ENCODE results near the gene XYLB. TPM values are rescaled to one million over a fixed set of nuclear protein-coding genes. Genes with fewer than 3 reads are reported as not detected.

Gene XYLB
- total RNA-seq, 2 donors from 2014 or later = 4.9 TPM

GRCh38 chr3:38372214-38372601 is 25.6 kb downstream of the XYLB start:
- intact Hi-C loops (cut with DNase I) = no loop called here
- DNase-seq (ENCODE audit: low spot score) = no peak
- no peaks in the 10 kb centered on the region for H3K36me3 ChIP-seq
- no peak overlapping the region for H3K27ac ChIP-seq
- no peaks in the 10 kb centered on the region for H3K4me1 ChIP-seq (replicated peaks)
- 61% methylated on average over 5 of the region's 5 CpGs for WGBS
- H3K4me3 ChIP-seq = no peak overlapping the region
- H3K9me3 ChIP-seq = no peaks in the 10 kb centered on the region
- H3K27me3 ChIP-seq (replicated peaks; ENCODE audit: insufficient read depth) = no peaks in the 10 kb centered on the region
- TF ChIP-seq POLR2AphosphoS5 (IDR thresholded peaks at IDR 0.05) = no peak
- TF ChIP-seq CTCF (IDR thresholded peaks at IDR 0.05) = no peak
- no peak for TF ChIP-seq POLR2A (IDR thresholded peaks at IDR 0.05)

GRCh38 chr3:38374221-38374620 is 27.6 kb downstream of the XYLB start:
- H3K4me3 ChIP-seq = no peak overlapping the region
- H3K36me3 ChIP-seq = no peaks in the 10 kb centered on the region
- no peak for TF ChIP-seq POLR2A (IDR thresholded peaks at IDR 0.05)
- no peak for TF ChIP-seq CTCF (IDR thresholded peaks at IDR 0.05)
- no peak for TF ChIP-seq POLR2AphosphoS5 (IDR thresholded peaks at IDR 0.05)
- intact Hi-C loops (cut with DNase I) = no loop called here
- WGBS = 76% methylated on average over 9 of the region's 9 CpGs
- no peaks in the 10 kb centered on the region for H3K9me3 ChIP-seq
- no peak for DNase-seq (ENCODE audit: low spot score)
- no peaks in the 10 kb centered on the region for H3K27me3 ChIP-seq (replicated peaks; ENCODE audit: insufficient read depth)
- no peak overlapping the region for H3K27ac ChIP-seq
- no peaks in the 10 kb centered on the region for H3K4me1 ChIP-seq (replicated peaks)

- WGBS = 93% methylated on average over 6 of the region's 6 CpGs
- Histone ChIP-seq H3K27me3 (replicated peaks; ENCODE audit: insufficient read depth) (no peaks in the 10 kb centered on the region), H3K4me3 (no peak overlapping the region), H3K9me3 (no peaks in the 10 kb centered on the region), H3K36me3 (no peaks in the 10 kb centered on the region), H3K4me1 (replicated peaks) (no peaks in the 10 kb centered on the region), H3K27ac (no peak overlapping the region)
- intact Hi-C loops (cut with DNase I) = no loop called here
- no peak for TF ChIP-seq POLR2A (IDR thresholded peaks at IDR 0.05)
- TF ChIP-seq POLR2AphosphoS5 (IDR thresholded peaks at IDR 0.05) = no peak
- TF ChIP-seq CTCF (IDR thresholded peaks at IDR 0.05) = no peak
- no peak for DNase-seq (ENCODE audit: low spot score)
Measured at GRCh38 chr3:38375072-38375471, 28.5 kb downstream of the XYLB start.

GRCh38 chr3:38375488-38376097 is 29.0 kb downstream of the XYLB start:
- 82% methylated on average over 8 of the region's 8 CpGs for WGBS
- no peaks in the 10 kb centered on the region for H3K36me3 ChIP-seq
- no peaks in the 10 kb centered on the region for H3K4me1 ChIP-seq (replicated peaks)

More at GRCh38 chr3:38375488-38376097, 29.0 kb downstream of the XYLB start:
- H3K27ac ChIP-seq = peak overlapping the region in 1 of 2 donors; percentile 53
- H3K9me3 ChIP-seq = no peaks in the 10 kb centered on the region
- no peaks in the 10 kb centered on the region for H3K27me3 ChIP-seq (replicated peaks; ENCODE audit: insufficient read depth)
- TF ChIP-seq POLR2AphosphoS5 (IDR thresholded peaks at IDR 0.05) = no peak
- TF ChIP-seq POLR2A (IDR thresholded peaks at IDR 0.05) = no peak
- TF ChIP-seq CTCF (IDR thresholded peaks at IDR 0.05) = no peak
- DNase-seq (ENCODE audit: low spot score) = no peak
- H3K4me3 ChIP-seq = no peak overlapping the region
- intact Hi-C loops (cut with DNase I) = no loop called here
